ENCODE results near the gene IL1F10. TPM values are rescaled to one million over a fixed set of nuclear protein-coding genes. Genes with fewer than 3 reads are reported as not detected.
A peak's percentile ranks its signal among the peaks of the same experiment; 100 is the strongest.

IL1F10 gene
- total RNA-seq, 2 experiments from 2014 or later, result not detected

- DNase-seq (no peak), ATAC-seq (no peak)
- ChIA-PET POLR2A (interaction anchor here (1.7 to 1.8 kb wide), 2 partner anchors 59 to 60 kb away, joined by 4 to 5 read pairs; partner anchors contain the start of gene PSD4), CTCF (interaction anchor here (1.3 to 6.8 kb wide), 4 partner anchors 9 to 39 kb away, joined by 3 to 45 read pairs (median 10); no protein-coding TSS in a partner anchor)
- H3K4me3 Mint-ChIP-seq, result no peak overlapping the region
- no peaks in the 10 kb centered on the region for H3K9me3 Mint-ChIP-seq (ENCODE audit: insufficient read depth)
- peaks cover 5% of the 10 kb centered on the region for H3K27me3 Mint-ChIP-seq (ENCODE audit: low read depth)
- H3K36me3 Mint-ChIP-seq (ENCODE audit: low read depth), result no peaks in the 10 kb centered on the region
- H3K27ac Mint-ChIP-seq, result no peak overlapping the region
- peaks cover 15% of the 10 kb centered on the region for H3K4me1 Mint-ChIP-seq (ENCODE audit: low read depth)
Observed at GRCh38 chr2:113114996-113115395, 47.2 kb downstream of the IL1F10 start.

- Mint-ChIP-seq H3K27me3 (ENCODE audit: low read depth) (peaks cover 9% of the 10 kb centered on the region), H3K4me3 (no peak overlapping the region)
- peak; percentile 54 for ATAC-seq
Observed at GRCh38 chr2:113116100-113116958, 48.6 kb downstream of the IL1F10 start.

DNA sequence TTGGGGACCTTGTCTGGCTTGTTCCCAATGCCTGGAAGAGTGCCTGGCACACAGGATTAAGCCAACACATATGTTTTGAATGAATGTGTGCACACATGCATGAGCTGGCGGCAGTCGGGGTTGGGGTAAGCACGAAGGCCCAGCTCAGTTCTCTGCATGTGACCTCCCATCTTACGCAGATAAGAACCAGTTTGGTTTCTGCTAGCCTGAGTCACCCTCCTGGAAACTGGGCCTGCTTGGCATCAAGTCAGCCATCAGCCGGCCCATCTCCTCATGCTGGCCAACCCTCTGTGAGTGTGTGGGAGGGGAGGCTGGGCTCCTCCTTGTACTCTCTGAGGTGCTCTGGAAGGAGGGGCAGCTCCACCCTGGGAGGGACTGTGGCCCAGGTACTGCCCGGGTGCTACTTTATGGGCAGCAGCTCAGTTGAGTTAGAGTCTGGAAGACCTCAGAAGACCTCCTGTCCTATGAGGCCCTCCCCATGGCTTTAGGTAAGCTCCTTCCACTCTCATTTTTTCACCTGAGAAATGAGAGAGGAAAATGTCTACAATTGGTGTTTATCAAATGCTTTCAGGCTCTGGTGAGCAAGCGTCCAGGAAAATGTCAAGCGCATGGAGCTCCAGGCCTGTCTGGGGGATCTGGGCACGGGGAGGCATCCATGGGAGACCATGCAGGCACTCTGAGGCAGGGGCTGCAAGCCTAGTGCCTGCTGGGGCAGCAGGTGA, 49.9 kb downstream of the IL1F10 start:
- Mint-ChIP-seq H3K9me3 (ENCODE audit: insufficient read depth) (no peaks in the 10 kb centered on the region), H3K27me3 (ENCODE audit: low read depth) (peaks cover 10% of the 10 kb centered on the region), H3K36me3 (ENCODE audit: low read depth) (no peaks in the 10 kb centered on the region), H3K27ac (no peak overlapping the region), H3K4me3 (no peak overlapping the region), H3K4me1 (ENCODE audit: low read depth) (peaks cover 17% of the 10 kb centered on the region)
- CTCF ChIA-PET, result interaction anchor here (0.9 to 6.8 kb wide), 2 partner anchors 18 to 20 kb away, joined by 5 to 45 read pairs; no protein-coding TSS in a partner anchor
- no peak for ATAC-seq
- POLR2A ChIA-PET, result interaction anchor here (0.6 kb wide), 1 partner anchor 37 kb away, joined by 3 read pairs; no protein-coding TSS in a partner anchor
- DNase-seq, result no peak

More at GRCh38 chr2:113116100-113116958, 48.6 kb downstream of the IL1F10 start:
- DNase-seq, result no peak
- H3K9me3 Mint-ChIP-seq (ENCODE audit: insufficient read depth), result no peaks in the 10 kb centered on the region
- no peaks in the 10 kb centered on the region for H3K36me3 Mint-ChIP-seq (ENCODE audit: low read depth)
- H3K27ac Mint-ChIP-seq, result peak overlapping the region; percentile 72
- ChIA-PET CTCF (interaction anchor here (0.6 to 6.8 kb wide), 5 partner anchors 8 to 36 kb away, joined by 3 to 45 read pairs (median 6); no protein-coding TSS in a partner anchor), POLR2A (interaction anchor here (0.6 to 1.7 kb wide), 2 partner anchors 57 to 75 kb away, joined by 3 to 4 read pairs; partner anchors contain the start of gene PSD4)
- peaks cover 17% of the 10 kb centered on the region for H3K4me1 Mint-ChIP-seq (ENCODE audit: low read depth)

DNA sequence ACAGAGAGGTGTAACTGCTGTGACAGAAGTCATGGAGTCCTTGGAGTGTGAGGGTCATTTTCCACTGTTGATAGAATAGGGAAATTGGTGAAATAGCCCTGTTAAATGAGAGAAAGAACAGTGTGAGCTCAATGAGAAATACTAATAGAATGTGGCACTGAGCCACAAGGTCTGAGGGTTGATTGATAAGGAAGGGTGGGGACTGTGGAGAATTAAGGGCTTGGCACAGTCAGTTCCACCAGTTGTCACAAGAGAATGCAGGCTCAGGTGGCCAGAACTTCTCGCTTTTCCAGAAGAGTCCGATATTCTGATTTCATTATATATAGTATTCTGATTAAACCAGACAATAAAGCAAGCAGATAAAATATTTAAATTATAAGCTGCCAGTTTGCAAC, 50.5 kb downstream of the IL1F10 start:
- H3K4me3 Mint-ChIP-seq, result no peak overlapping the region
- no peak overlapping the region for H3K27ac Mint-ChIP-seq
- ATAC-seq (no peak), DNase-seq (no peak)
- peaks cover 18% of the 10 kb centered on the region for H3K4me1 Mint-ChIP-seq (ENCODE audit: low read depth)
- H3K27me3 Mint-ChIP-seq (ENCODE audit: low read depth), result peaks cover 10% of the 10 kb centered on the region
- no peaks in the 10 kb centered on the region for H3K36me3 Mint-ChIP-seq (ENCODE audit: low read depth)
- CTCF ChIA-PET, result interaction anchor here (0.9 to 6.8 kb wide), 3 partner anchors 18 to 38 kb away, joined by 5 to 45 read pairs (median 5); no protein-coding TSS in a partner anchor
- no peaks in the 10 kb centered on the region for H3K9me3 Mint-ChIP-seq (ENCODE audit: insufficient read depth)
- POLR2A ChIA-PET, result no interaction called here

DNA sequence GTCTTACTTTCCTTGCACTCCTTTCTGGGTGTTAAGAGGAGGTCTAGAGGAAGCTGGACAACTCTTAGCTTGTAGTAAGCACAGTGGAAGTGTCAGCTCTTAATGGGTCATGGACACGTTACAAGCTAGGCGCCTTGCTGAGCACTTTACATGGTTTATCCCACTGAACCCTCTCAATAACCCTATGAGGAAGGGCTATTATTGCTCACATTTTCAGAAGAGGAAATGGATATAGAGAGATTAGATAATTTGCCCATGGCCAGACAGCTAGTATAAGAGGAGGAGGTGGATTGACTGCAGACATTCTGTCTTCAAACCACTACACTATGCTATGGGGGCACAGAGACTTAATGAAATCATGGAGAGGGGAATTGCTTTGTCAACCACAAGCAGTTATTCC, 51.3 kb downstream of the IL1F10 start:
- Mint-ChIP-seq H3K4me1 (ENCODE audit: low read depth) (peaks cover 26% of the 10 kb centered on the region), H3K27me3 (ENCODE audit: low read depth) (peaks cover 10% of the 10 kb centered on the region), H3K36me3 (ENCODE audit: low read depth) (no peaks in the 10 kb centered on the region), H3K9me3 (ENCODE audit: insufficient read depth) (no peaks in the 10 kb centered on the region), H3K4me3 (no peak overlapping the region), H3K27ac (no peak overlapping the region)
- ATAC-seq, result no peak
- POLR2A ChIA-PET, result no interaction called here
- CTCF ChIA-PET, result interaction anchor here (1.4 to 6.8 kb wide), 4 partner anchors 18 to 85 kb away, joined by 3 to 45 read pairs (median 5); no protein-coding TSS in a partner anchor
- no peak for DNase-seq

DNA sequence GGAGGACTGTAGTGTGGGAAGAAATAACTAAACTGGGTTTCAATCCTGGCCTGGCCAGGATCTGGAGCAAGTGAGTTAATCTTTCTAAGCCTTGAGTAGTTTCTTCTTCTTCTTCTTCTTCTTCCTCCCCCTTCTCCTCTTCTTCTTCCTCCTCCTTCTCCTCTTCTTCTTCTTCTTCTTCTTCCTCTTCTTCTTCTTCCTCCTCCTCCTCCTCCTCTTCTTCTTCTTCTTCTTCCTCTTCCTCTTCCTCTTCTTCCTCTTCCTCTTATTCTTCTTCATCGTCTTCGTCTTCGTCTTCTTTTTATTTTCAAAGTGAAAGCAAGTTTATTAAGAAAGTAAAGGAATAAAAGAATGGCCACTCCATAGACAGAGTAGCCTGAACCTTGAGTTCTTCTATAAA, 53.1 kb downstream of the IL1F10 start:
- H3K4me1 Mint-ChIP-seq (ENCODE audit: low read depth), result peaks cover 40% of the 10 kb centered on the region
- no peaks in the 10 kb centered on the region for H3K9me3 Mint-ChIP-seq (ENCODE audit: insufficient read depth)
- no peak for ATAC-seq
- CTCF ChIA-PET, result interaction anchor here (1.3 to 4.5 kb wide), 3 partner anchors 16 to 41 kb away, joined by 5 to 42 read pairs (median 5); no protein-coding TSS in a partner anchor
- H3K27me3 Mint-ChIP-seq (ENCODE audit: low read depth), result peaks cover 16% of the 10 kb centered on the region
- no peak for DNase-seq
- H3K4me3 Mint-ChIP-seq, result no peak overlapping the region
- H3K27ac Mint-ChIP-seq, result no peak overlapping the region
- POLR2A ChIA-PET, result interaction anchor here (1.2 kb wide), 1 partner anchor 17 kb away, joined by 3 read pairs; no protein-coding TSS in a partner anchor
- H3K36me3 Mint-ChIP-seq (ENCODE audit: low read depth), result no peaks in the 10 kb centered on the region

DNA sequence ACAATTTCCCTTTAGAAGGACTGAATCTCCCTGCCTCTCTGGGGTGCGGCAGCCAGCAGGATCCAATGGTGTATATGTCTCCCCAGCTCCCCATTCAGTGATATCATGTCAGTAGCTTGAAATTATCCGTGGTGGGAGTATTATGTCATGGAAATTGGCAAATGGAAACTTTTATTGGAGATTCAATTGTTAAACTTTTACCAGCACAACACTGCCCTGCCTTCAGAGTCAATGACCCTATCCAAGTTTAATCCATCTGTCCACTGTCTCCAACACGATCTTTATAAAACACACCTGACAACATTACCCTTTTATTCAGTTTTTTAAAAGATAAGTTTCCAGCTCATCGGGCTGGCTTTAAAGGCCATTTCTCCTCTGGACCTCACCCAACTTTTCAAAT, 54.6 kb downstream of the IL1F10 start:
- ChIA-PET CTCF (interaction anchor here (1.1 to 4.5 kb wide), 4 partner anchors 11 to 181 kb away, joined by 3 to 42 read pairs (median 3); no protein-coding TSS in a partner anchor), POLR2A (interaction anchor here (1.5 kb wide), 1 partner anchor 13 kb away, joined by 3 read pairs; no protein-coding TSS in a partner anchor)
- Mint-ChIP-seq H3K27me3 (ENCODE audit: low read depth) (peaks cover 16% of the 10 kb centered on the region), H3K27ac (no peak overlapping the region), H3K4me1 (ENCODE audit: low read depth) (peaks cover 31% of the 10 kb centered on the region), H3K4me3 (no peak overlapping the region), H3K36me3 (ENCODE audit: low read depth) (no peaks in the 10 kb centered on the region), H3K9me3 (ENCODE audit: insufficient read depth) (no peaks in the 10 kb centered on the region)
- ATAC-seq, result no peak
- no peak for DNase-seq

DNA sequence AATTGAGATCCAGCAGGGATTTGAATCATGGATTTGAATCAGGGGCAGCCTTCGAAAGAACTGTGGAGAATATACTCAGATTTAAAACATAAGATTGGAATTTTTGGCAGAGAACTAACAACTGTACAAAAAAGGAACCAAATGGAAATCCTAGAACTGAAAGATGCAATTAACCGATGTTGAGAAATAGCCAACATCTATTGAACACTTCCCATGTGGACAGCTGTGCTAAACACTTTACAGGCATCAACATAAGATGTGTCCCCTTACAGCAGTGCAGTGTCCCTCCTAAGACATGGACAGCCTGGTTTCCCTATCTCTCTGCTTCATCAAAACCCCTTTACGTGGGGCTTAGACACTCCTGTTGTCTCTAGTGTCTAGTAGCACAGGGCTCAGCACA, 56.0 kb downstream of the IL1F10 start:
- Mint-ChIP-seq H3K36me3 (ENCODE audit: low read depth) (no peaks in the 10 kb centered on the region), H3K4me3 (no peak overlapping the region), H3K27ac (no peak overlapping the region), H3K9me3 (ENCODE audit: insufficient read depth) (no peaks in the 10 kb centered on the region), H3K27me3 (ENCODE audit: low read depth) (peaks cover 16% of the 10 kb centered on the region), H3K4me1 (ENCODE audit: low read depth) (peaks cover 25% of the 10 kb centered on the region)
- DNase-seq, result no peak
- ATAC-seq, result no peak
- POLR2A ChIA-PET, result no interaction called here
- CTCF ChIA-PET, result interaction anchor here (1.2 to 4.5 kb wide), 3 partner anchors 8 to 39 kb away, joined by 3 to 42 read pairs (median 5); no protein-coding TSS in a partner anchor

- peaks cover 25% of the 10 kb centered on the region for H3K4me1 Mint-ChIP-seq (ENCODE audit: low read depth)
- H3K27me3 Mint-ChIP-seq (ENCODE audit: low read depth), result peaks cover 16% of the 10 kb centered on the region
- CTCF ChIA-PET, result interaction anchor here (0.6 to 4.5 kb wide), 5 partner anchors 9 to 50 kb away, joined by 3 to 42 read pairs (median 4); no protein-coding TSS in a partner anchor
- H3K4me3 Mint-ChIP-seq, result peak overlapping the region; percentile 0
- POLR2A ChIA-PET, result no interaction called here
- no peaks in the 10 kb centered on the region for H3K36me3 Mint-ChIP-seq (ENCODE audit: low read depth)
- H3K27ac Mint-ChIP-seq, result no peak overlapping the region
- no peaks in the 10 kb centered on the region for H3K9me3 Mint-ChIP-seq (ENCODE audit: insufficient read depth)
- no peak for ATAC-seq
- DNase-seq, result no peak
Observed at GRCh38 chr2:113124181-113124961, 56.6 kb downstream of the IL1F10 start.
